HEK293 (cell line): ENCODE measurements around the gene AURKAIP1.

Experiments used
- CTCF ChIP-seq: fragments of 450-650 bp; formaldehyde crosslinking; IDR thresholded peaks from 2 replicates; pipeline ENCODE4 v1.5.1; 2016; ENCODE audit warnings: missing biosample characterization, missing genetic modification characterization
- REST ChIP-seq: fragments of 450-650 bp; formaldehyde crosslinking; IDR thresholded peaks from 2 replicates; pipeline ENCODE4 v1.5.1; 2016; ENCODE audit warnings: missing biosample characterization, missing genetic modification characterization
- ZBTB26 ChIP-seq: fragments of 450-650 bp; formaldehyde crosslinking; optimal IDR thresholded peaks from 2 replicates; pipeline ENCODE3; 2016; ENCODE audit warnings: missing biosample characterization, mild to moderate bottlenecking, missing genetic modification characterization
- ZBTB44 ChIP-seq: fragments of 450-650 bp; IDR thresholded peaks from 2 replicates; pipeline ENCODE4 v1.5.1; 2018; ENCODE audit warnings: missing biosample characterization, mild to moderate bottlenecking, missing genetic modification characterization
- ZNF26 ChIP-seq: fragments of 450-650 bp; formaldehyde crosslinking; IDR thresholded peaks from 2 replicates; pipeline ENCODE4 v1.5.1; 2016; ENCODE audit warnings: missing biosample characterization, missing genetic modification characterization
- ZNF274 ChIP-seq, 2 experiments: fragments of 200-500 bp in 1 of 2; fragments of 450-650 bp in 1 of 2; sonication (Bioruptor generic) in 1 of 2; formaldehyde crosslinking in 1 of 2; IDR thresholded peaks; 2 replicates each; pipeline versions ENCODE4 v1.5.1 to v1.6.1; 2014 to 2016; ENCODE audit warnings: borderline replicate concordance in 1 of 2, inconsistent platforms in 1 of 2, low read length in 1 of 2, missing biosample characterization in 1 of 2, missing genetic modification characterization in 1 of 2
- ZNF830 ChIP-seq: fragments of 450-650 bp; IDR thresholded peaks from 2 replicates; pipeline ENCODE4 v1.5.0; 2018; ENCODE audit warnings: missing biosample characterization, missing genetic modification characterization, low read depth, mild to moderate bottlenecking, moderate library complexity
- ZSCAN4 ChIP-seq: fragments of 450-650 bp; formaldehyde crosslinking; IDR thresholded peaks from 2 replicates; pipeline ENCODE4 v1.5.1; 2017; ENCODE audit warnings: missing biosample characterization, missing genetic modification characterization
- ZXDB ChIP-seq: fragments of 450-650 bp; formaldehyde crosslinking; IDR thresholded peaks from 2 replicates; pipeline ENCODE4 v1.5.1; 2016; ENCODE audit warnings: missing biosample characterization, missing genetic modification characterization

GRCh38 chr1:1365875-1366698, 8.9 kb downstream of the AURKAIP1 start:
- TF ChIP-seq ZNF274 (IDR thresholded peaks at IDR 0.05; ENCODE audit: low read length) = no peak
- peak; percentile 42; the same call in 1 of the 2 replicates for TF ChIP-seq ZNF274 (tag by site-specific recombination; IDR thresholded peaks at IDR 0.05; ENCODE audit: borderline replicate concordance)
- TF ChIP-seq CTCF = no peak
- TF ChIP-seq ZNF830 = no peak
- no peak for TF ChIP-seq ZSCAN4 (tag by site-specific recombination)
- no peak for TF ChIP-seq ZNF26 (tag by site-specific recombination)
- no peak for TF ChIP-seq ZBTB44 (tag by site-specific recombination)
- TF ChIP-seq ZXDB (tag by site-specific recombination) = no peak
- TF ChIP-seq ZBTB26 (tag by site-specific recombination) = no peak
- TF ChIP-seq REST (tag by site-specific recombination) = no peak
